ENCODE measurements around the gene PRSS16. TPM values are rescaled to one million over a fixed set of nuclear protein-coding genes. Genes with fewer than 3 reads are reported as not detected.
A peak's percentile ranks its signal among the peaks of the same experiment; 100 is the strongest.

The PRSS16 gene
- total and polyA plus RNA-seq, 4 donors: 0.11 to 1.3 (median 0.77) TPM

DNA sequence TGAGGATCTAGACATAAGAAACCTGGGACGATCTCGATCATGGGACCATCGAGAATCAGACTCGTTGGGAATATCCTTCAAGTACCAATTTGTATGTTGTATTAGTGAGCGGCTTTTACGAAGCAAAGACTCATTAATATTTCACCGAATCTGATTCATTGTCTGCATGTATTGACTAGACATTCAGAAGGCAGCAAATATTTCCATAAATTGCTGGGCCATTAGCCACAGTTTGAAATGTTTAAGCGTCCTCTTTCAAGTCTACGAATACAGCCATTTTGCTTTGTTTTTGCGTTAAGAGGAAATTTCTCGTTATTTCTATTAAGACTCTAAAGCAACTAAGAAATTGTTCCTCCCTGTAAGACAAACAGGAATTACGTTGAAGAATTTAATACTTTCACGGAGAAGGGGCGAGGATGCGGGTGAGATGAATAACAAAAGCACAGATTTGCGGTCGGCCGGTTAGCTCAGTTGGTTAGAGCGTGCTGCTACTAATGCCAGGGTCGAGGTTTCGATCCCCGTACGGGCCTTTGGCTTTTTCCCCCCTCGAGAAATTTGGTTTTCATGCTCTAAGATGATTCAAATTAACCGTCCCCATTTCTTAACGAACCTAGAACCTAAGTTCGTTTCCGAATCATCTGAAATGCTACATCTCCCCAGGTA lies 46.1 kb downstream of the PRSS16 start:
- Histone ChIP-seq H3K4me1 (ENCODE audit: control insufficient read depth, insufficient read depth, low read length) (peaks cover 5% of the 10 kb centered on the region), H3K4me3 (ENCODE audit: low read depth, low read length) (no peak overlapping the region), H3K27me3 (ENCODE audit: control insufficient read depth, insufficient read depth, low read length) (peaks cover 98% of the 10 kb centered on the region), H3K9me3 (ENCODE audit: control insufficient read depth, insufficient read depth, low read length) (no peaks in the 10 kb centered on the region), H3K27ac (ENCODE audit: low read depth, low read length) (no peak overlapping the region), H3K36me3 (ENCODE audit: control insufficient read depth, insufficient read depth, low read length) (no peaks in the 10 kb centered on the region)
- 13% methylated on average over 22 of the region's 28 CpGs for WGBS (ENCODE audit: insufficient coverage)
- DNase-seq (ENCODE audit: low read depth in 4 of 6, low spot score in 6 of 6): peak in 2 of 6 donors; percentile 16 to 30

DNA sequence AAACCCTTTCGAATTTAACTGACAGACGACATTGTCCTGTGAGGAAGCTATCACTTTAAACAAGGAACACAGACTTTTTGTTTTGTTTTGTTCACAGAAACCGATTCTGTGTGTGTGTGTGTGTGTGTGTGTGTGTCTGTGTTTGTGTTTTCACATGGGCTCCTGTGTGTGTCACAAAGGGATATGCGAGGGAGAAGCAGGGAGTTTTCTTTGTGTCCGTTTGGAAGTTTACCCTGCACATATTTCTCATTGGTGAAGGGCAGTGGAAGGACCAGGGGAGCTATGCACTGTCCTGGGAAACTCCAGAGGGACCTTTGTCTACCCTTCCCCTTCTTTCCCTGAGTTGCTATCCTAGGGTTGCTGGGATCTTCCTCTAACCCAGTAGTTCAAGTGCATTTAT lies 46.9 kb downstream of the PRSS16 start:
- Histone ChIP-seq H3K27me3 (ENCODE audit: control insufficient read depth, insufficient read depth, low read length) (peaks cover 93% of the 10 kb centered on the region), H3K9me3 (ENCODE audit: control insufficient read depth, insufficient read depth, low read length) (no peaks in the 10 kb centered on the region), H3K36me3 (ENCODE audit: control insufficient read depth, insufficient read depth, low read length) (no peaks in the 10 kb centered on the region), H3K4me3 (ENCODE audit: low read depth, low read length) (no peak overlapping the region), H3K27ac (ENCODE audit: low read depth, low read length) (no peak overlapping the region), H3K4me1 (ENCODE audit: control insufficient read depth, insufficient read depth, low read length) (peaks cover 5% of the 10 kb centered on the region)
- WGBS (ENCODE audit: insufficient coverage): 20% methylated on average over 1 of the region's 5 CpGs
- peak in 2 of 6 donors; percentile 4 to 6 for DNase-seq (ENCODE audit: low read depth in 4 of 6, low spot score in 6 of 6)

DNA sequence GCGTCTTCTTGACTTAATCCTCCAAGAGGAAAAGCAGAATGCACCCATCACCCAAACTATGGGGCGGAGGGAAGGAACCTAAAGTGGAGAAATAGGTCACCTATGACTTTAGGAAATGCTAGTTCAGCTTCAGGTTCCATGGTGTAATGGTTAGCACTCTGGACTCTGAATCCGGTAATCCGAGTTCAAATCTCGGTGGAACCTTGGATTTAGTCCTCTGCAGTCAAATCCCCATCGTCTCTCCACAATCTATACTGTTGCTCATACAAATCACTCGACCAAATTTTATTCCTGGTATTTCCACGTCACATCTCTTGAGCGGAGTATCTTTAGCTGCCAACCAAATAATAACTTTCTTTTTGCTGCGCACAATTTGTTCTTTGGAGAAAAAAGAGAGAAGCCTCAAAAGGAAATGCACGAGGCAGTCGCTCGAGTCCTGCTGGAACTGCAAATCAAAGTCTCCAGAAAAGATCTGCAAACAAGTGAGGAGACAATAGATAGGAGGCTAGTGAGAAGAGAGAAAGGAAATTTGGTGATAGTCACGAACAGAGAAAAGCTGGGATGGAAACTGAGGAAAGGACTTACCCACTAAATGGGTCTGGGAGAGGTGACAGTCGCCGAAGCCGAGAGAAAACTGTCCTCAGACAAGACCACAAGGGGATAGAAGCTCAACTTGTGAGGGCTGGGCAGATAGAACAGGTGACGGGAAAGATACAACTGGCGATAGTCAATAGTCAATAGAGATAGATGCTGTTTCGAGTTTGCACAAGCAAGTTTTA lies 48.0 kb downstream of the PRSS16 start:
- Histone ChIP-seq H3K9me3 (ENCODE audit: control insufficient read depth, insufficient read depth, low read length) (no peaks in the 10 kb centered on the region), H3K4me3 (ENCODE audit: low read depth, low read length) (no peak overlapping the region), H3K27me3 (ENCODE audit: control insufficient read depth, insufficient read depth, low read length) (peaks cover 91% of the 10 kb centered on the region), H3K4me1 (ENCODE audit: control insufficient read depth, insufficient read depth, low read length) (peaks cover 5% of the 10 kb centered on the region), H3K27ac (ENCODE audit: low read depth, low read length) (no peak overlapping the region), H3K36me3 (ENCODE audit: control insufficient read depth, insufficient read depth, low read length) (no peaks in the 10 kb centered on the region)
- peak in 1 of 6 donors; percentile 4 for DNase-seq (ENCODE audit: low read depth in 4 of 6, low spot score in 6 of 6)
- WGBS (ENCODE audit: insufficient coverage): 3% methylated on average over 11 of the region's 20 CpGs

DNA sequence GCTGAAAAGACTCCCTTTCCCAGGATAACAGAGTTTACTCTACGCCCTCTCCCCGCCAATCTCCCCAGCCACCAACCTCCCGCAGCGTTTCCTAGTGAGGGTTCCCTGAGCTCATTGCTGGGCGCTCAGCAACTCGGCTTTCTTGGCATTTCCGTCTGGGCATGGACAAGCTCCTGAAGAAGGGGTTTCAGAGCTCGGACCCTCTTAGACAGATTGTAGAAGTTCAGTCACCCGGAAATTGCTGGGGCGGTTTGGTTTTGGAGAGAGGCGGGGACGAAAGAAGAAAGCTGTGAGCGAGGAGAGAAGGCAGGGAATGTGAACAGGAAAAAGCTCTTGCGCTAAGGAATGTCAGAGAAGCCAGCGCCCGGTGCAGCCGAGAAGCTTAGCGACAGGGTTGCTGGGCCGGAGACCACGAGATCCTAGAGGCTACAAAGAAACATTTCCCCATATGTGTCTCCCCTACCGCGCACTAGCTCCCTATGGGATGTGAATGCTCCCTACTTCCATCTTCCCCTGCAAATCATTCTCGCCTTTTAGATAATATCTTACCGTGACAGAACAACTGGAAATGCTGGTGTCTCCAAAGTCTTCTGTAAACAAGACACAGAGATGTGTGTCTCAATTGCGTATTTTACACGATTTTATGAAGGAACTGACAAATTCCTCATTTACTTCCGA lies 48.7 kb downstream of the PRSS16 start:
- Histone ChIP-seq H3K36me3 (ENCODE audit: control insufficient read depth, insufficient read depth, low read length) (no peaks in the 10 kb centered on the region), H3K9me3 (ENCODE audit: control insufficient read depth, insufficient read depth, low read length) (no peaks in the 10 kb centered on the region), H3K4me1 (ENCODE audit: control insufficient read depth, insufficient read depth, low read length) (peaks cover 5% of the 10 kb centered on the region), H3K27ac (ENCODE audit: low read depth, low read length) (no peak overlapping the region), H3K27me3 (ENCODE audit: control insufficient read depth, insufficient read depth, low read length) (peaks cover 91% of the 10 kb centered on the region), H3K4me3 (ENCODE audit: low read depth, low read length) (no peak overlapping the region)
- peak in 1 of 6 donors; percentile 24 for DNase-seq (ENCODE audit: low read depth in 4 of 6, low spot score in 6 of 6)
- WGBS (ENCODE audit: insufficient coverage): under 1% methylated on average over 21 of the region's 27 CpGs

DNA sequence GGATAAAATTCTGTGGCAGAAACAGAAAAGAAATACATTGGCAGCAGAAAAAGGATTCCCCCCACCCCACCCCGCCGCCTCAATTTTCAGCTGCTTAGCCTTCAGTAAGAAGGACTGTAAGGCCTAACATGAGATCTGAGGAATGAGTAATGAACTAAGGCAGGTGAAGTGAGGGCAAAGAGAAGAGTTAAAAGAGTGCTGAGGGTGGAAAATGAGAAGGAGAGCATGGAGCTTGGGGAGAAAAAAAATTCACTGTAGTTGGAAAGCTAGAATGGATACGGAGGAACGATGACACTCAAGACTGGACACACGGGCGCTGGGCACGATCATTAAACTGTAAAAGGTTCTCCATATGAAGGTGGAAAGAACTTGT lies 50.0 kb downstream of the PRSS16 start:
- no peak overlapping the region for H3K4me3 ChIP-seq (ENCODE audit: low read depth, low read length)
- H3K27ac ChIP-seq (ENCODE audit: low read depth, low read length): no peak overlapping the region
- no peaks in the 10 kb centered on the region for H3K9me3 ChIP-seq (ENCODE audit: control insufficient read depth, insufficient read depth, low read length)
- peaks cover 5% of the 10 kb centered on the region for H3K4me1 ChIP-seq (ENCODE audit: control insufficient read depth, insufficient read depth, low read length)
- WGBS (ENCODE audit: insufficient coverage): 7% methylated on average over 4 of the region's 7 CpGs
- H3K27me3 ChIP-seq (ENCODE audit: control insufficient read depth, insufficient read depth, low read length): peaks cover 91% of the 10 kb centered on the region
- H3K36me3 ChIP-seq (ENCODE audit: control insufficient read depth, insufficient read depth, low read length): no peaks in the 10 kb centered on the region
- DNase-seq (ENCODE audit: low read depth in 4 of 6, low spot score in 6 of 6): no peak

DNA sequence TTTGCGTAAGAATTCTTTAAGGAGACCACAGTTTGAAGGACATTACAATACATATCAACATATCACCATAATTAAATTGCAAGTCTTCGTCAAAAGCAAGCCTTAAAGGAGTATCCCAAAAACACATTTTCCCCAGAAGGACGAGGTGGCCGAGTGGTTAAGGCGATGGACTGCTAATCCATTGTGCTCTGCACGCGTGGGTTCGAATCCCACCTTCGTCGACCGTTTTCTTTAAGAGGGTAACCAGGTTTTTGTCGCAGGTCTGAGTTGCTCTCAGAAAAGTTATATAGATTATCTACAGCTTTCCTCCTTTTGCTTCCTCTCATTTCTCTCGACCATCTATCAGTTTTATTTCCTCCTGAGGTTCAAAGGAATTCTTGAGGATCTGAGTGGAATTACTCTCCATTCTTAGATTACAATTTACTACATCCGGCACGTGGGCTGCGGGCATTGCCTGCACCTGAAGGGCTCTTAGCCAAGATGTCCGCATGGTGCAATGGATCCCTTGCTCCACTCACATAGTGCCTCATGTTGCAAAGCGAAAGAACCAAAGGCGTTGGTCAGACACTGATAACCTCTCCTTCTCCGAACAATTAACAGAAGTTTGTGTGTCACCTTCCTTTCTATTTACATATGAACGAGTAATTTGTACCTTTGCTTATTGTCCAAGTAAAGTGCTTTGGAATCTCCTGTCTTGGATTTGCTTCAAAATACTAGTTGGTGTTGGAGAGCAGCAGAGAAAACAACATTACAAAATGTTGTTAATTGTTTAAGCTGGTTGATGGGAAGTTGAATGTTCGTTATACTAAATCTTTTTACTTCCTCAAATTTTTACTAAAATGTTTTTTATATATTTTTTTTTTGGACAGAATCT lies 50.6 kb downstream of the PRSS16 start:
- peaks cover 92% of the 10 kb centered on the region for H3K27me3 ChIP-seq (ENCODE audit: control insufficient read depth, insufficient read depth, low read length)
- H3K9me3 ChIP-seq (ENCODE audit: control insufficient read depth, insufficient read depth, low read length): no peaks in the 10 kb centered on the region
- DNase-seq (ENCODE audit: low read depth in 4 of 6, low spot score in 6 of 6): no peak
- WGBS (ENCODE audit: insufficient coverage): 13% methylated on average over 13 of the region's 22 CpGs
- H3K27ac ChIP-seq (ENCODE audit: low read depth, low read length): no peak overlapping the region
- H3K4me1 ChIP-seq (ENCODE audit: control insufficient read depth, insufficient read depth, low read length): peaks cover 5% of the 10 kb centered on the region
- no peak overlapping the region for H3K4me3 ChIP-seq (ENCODE audit: low read depth, low read length)
- no peaks in the 10 kb centered on the region for H3K36me3 ChIP-seq (ENCODE audit: control insufficient read depth, insufficient read depth, low read length)

DNA sequence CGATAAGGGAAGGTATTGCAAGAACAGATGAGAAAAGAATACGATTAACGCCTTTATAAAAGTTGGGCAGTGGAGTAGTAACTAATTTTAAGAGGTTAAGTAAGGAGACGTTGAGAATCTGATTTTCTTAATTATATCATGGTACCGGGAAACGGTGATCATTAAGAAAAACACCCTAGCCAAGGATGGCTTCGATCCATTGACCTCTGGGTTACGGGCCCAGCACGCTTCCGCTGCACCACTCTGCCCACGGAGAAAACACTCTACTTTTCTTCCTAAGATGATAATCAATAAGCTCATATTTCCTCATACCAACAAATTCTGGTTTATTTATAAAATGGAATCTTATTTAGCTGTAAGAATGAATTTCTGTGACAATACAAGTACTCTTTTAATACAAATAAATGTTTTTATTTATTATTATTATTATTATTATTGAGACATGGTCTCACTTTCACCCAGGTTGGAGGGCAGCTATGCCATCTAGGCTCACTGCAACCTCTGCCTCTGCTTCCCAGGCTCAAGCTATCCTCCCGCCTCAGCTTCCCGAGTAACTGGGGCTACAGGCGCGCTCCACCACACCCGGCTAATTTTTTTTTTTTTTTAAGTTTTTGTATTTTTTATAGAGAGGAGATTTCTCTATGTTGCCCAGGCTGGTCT lies 56.2 kb downstream of the PRSS16 start:
- Histone ChIP-seq H3K27me3 (ENCODE audit: control insufficient read depth, insufficient read depth, low read length) (peaks cover 70% of the 10 kb centered on the region), H3K27ac (ENCODE audit: low read depth, low read length) (no peak overlapping the region), H3K4me1 (ENCODE audit: control insufficient read depth, insufficient read depth, low read length) (no peaks in the 10 kb centered on the region), H3K9me3 (ENCODE audit: control insufficient read depth, insufficient read depth, low read length) (peaks cover 2% of the 10 kb centered on the region), H3K36me3 (ENCODE audit: control insufficient read depth, insufficient read depth, low read length) (no peaks in the 10 kb centered on the region), H3K4me3 (ENCODE audit: low read depth, low read length) (no peak overlapping the region)
- DNase-seq (ENCODE audit: low read depth in 4 of 6, low spot score in 6 of 6): no peak
- 9% methylated on average over 8 of the region's 16 CpGs for WGBS (ENCODE audit: insufficient coverage)

Measured in spinal cord (tissue), 10 donors.